Purkinje cell (primary cell): ENCODE results near the gene TMC7. TPM values are rescaled to one million over a fixed set of nuclear protein-coding genes. Genes with fewer than 3 reads are reported as not detected.

Source experiments
- polyA plus RNA-seq: library from polyadenylated mRNA; unstranded; fragments of >200 nt; fragmentation: Nextera tagmentation; gene quantifications from 2 replicates; pipeline ENCODE4 v1.2.1, GENCODE V29; 2014

Gene TMC7
- polyA plus RNA-seq, result 0.19 and 0.60 TPM in 2 replicates

GRCh38 chr16:18983565-18984434 is at the start of gene TMC7:
TMC7 (plus strand) TSS chr16:18983934; CDS start chr16:18984064, 130 bp downstream.

GRCh38 chr16:19067349-19068236 is 83.9 kb downstream of the TMC7 start, which contains the start of gene COQ7:
COQ7 (plus strand) TSS chr16:19067614; CDS start chr16:19067665, 51 bp downstream.

Other genes starting within 250 kb of the TMC7 start
- 425 and 514 TPM in 2 replicates for gene RPS15A, start 193.6 kb upstream of the TMC7 start, polyA plus RNA-seq
- gene ARL6IP1, start 182.4 kb upstream of the TMC7 start, polyA plus RNA-seq, result 279 and 353 TPM in 2 replicates
- gene SMG1, start 57.5 kb upstream of the TMC7 start, polyA plus RNA-seq, result 8.5 and 8.7 TPM in 2 replicates
- 8.5 and 11.4 TPM in 2 replicates for gene COQ7, start 83.7 kb downstream of the TMC7 start, polyA plus RNA-seq
- gene ITPRIPL2, start 130.0 kb downstream of the TMC7 start, polyA plus RNA-seq, result not detected in 2 replicates
- gene SYT17, start 184.3 kb downstream of the TMC7 start, polyA plus RNA-seq, result 1.0 and 8.5 TPM in 2 replicates